Measurements from ENCODE around the gene MGAT3.
A peak's percentile ranks its signal among the peaks of the same experiment; 100 is the strongest.

MGAT3 gene

DNA sequence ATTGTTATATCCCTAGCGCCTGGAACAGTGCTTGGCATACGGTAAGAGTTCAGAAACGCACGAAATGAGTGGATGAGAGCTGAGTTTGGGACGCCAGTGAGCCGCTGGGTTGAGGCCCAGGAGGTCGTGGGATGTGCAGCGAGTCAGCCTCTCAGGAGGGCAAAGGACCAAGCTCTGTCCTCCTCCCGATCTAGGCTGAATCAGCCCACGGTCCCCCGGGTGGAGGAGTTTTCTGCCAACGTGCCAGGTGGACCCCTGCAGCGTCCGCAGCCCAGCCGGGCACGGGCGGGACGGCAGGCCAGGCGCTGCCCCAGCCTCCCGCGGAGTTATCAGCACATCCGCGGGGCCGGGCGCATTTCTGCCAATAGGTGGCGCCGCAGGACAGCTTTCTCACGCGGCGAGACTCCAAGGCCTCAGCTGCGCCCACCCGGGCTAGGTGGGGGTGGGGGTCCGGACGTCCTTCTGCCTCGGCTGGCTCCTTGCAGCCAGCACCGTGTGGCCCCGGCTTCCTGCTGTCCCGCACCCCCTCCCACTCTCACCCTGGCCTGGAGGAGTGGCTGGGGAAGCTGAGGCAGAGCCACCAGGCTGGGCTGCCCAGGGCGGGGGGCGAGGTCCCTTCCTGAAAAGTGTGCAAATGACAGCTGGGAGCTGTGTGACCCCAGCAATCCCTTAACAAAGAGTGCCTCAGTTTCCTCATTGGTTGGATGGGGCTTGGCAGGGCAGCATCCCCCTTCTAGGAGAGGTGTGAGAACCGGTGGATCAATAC is 78.0 kb downstream of the MGAT3 start:
- DNase-seq: peak; percentile 85

DNA sequence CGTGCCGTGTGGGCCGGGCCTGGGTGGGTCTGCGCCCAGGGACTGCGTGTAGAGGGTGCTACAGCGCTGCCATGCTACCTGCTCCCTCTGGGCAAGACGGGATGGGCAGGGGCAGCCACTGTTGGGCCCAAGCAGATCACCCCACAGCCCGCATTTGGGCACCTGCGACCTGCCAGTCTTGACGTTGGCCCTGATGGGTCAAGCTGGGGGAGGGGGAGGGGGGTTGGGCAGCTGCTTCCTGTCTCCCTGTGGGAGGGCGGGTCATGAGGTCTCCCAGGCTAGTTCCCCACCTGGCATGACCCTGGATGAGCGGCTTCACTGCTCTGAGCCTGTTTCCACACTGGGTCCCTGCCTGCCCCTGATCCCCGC is 78.5 kb downstream of the MGAT3 start:
- DNase-seq: no peak

DNA sequence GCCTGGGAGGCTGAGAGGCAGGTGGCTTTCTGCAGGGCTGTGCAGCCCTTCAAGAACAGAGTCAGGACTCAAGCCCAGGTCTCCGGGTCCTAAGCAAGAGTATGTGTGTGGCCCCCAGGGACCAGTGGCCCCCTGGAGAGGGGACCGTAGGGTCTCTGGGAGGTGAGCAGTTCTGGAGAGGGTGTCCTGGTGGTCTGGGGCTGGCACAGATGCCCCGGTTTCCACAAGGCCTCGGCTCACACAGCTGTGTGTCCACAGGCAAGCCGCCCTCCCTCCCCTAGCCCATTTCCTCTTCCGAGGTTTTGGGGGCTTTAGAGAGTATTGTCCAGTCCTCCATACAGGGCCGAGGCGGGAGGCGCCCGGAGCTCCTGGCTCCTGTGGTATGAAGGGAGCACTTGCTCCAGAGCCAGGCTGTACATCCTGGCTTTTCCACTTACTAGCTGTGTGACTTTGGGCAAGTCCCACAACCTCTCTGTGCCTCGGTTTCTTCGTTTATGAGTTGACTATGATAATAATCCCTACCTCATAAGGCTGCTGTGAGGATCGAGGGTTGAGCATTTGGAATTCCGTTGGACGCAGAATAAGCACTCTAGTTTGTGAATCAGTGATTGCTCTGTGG is 79.1 kb downstream of the MGAT3 start:
- no peak for DNase-seq

DNA sequence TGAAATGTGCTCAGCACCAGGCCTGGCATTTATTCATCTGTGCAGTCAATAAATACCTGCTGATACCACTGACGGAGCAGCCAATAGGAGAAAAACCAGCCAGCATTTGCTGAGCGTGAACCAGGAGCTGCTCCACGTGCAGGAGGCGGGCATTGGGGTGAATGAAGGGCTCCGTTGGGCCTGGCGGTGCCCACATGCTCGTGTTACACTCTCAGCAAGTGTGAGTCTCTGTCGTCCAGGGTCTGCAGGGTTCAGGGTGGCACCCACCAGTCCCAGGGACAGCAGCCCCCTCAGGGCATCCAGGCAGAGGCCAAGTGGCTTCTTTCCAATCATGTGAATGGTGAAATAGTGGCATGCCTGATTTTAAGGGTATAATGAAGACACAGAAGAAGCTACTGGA is 79.9 kb downstream of the MGAT3 start:
- DNase-seq: no peak

DNA sequence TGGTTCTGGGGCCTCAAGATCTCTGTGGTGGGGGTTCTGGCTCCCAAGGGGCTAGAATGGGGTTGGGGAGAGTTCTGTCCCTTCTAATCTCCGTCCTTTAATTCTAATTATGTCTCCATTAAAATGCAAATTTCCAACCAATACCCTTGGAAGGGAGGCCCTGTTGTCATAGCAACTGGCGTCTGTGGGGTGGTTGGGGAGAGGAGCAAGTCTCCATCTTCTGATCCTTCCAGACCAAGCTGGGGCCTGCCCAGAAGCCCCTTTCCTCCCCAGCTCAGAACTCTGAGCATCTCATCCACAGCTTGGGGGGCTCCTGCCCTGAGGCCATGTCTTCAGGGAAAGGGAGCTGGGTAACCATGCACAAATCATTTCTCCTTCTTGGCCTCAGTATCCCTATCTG is 81.2 kb downstream of the MGAT3 start:
- no peak for DNase-seq
